ENCODE results near the gene CCBE1. TPM values are rescaled to one million over a fixed set of nuclear protein-coding genes. Genes with fewer than 3 reads are reported as not detected.
A peak's percentile ranks its signal among the peaks of the same experiment; 100 is the strongest.

CCBE1 gene
- total and polyA plus RNA-seq, 2 donors (not counting 1 experiment from before 2014, with no cell fraction given): 122 TPM

GRCh38 chr18:59515147-59515546 is 182.1 kb downstream of the CCBE1 start:
- H4K20me1 ChIP-seq (ENCODE audit: control insufficient read depth, extremely low read depth, insufficient read depth, low read length): peaks cover 10% of the 10 kb centered on the region
- peaks cover 24% of the 10 kb centered on the region for H3K4me1 ChIP-seq (ENCODE audit: control insufficient read depth, extremely low read depth, insufficient read depth, low read length)
- no peak overlapping the region for H3K4me3 ChIP-seq (replicated peaks in 1 of 4; ENCODE audit: control extremely low read depth in 1 of 4, insufficient read depth in 1 of 4, low read depth in 3 of 4, low read length in 4 of 4)
- H2AFZ ChIP-seq (ENCODE audit: low read length): no peak overlapping the region
- H3K27ac ChIP-seq (ENCODE audit: insufficient read depth, low read length): no peak overlapping the region
- H3K9ac ChIP-seq (ENCODE audit: insufficient read depth, low read length): no peak overlapping the region
- H3K4me2 ChIP-seq (ENCODE audit: extremely low read depth, insufficient read depth, low read length): peak overlapping the region; percentile 25
- TF ChIP-seq CTCF (conservative IDR thresholded peaks at IDR 0.05 in 1 of 2, IDR thresholded peaks at IDR 0.05 in 1 of 2; ENCODE audit: low read depth in 1 of 2, low read length in 2 of 2) (no peak), EZH2 (IDR thresholded peaks at IDR 0.05; ENCODE audit: low read length, missing control alignments) (no peak)
- no peaks in the 10 kb centered on the region for H3K9me3 ChIP-seq (ENCODE audit: control insufficient read depth, insufficient read depth, low read depth, low read length)
- no peaks in the 10 kb centered on the region for H3K36me3 ChIP-seq (ENCODE audit: control insufficient read depth, insufficient read depth, low read length)
- no peaks in the 10 kb centered on the region for H3K27me3 ChIP-seq (ENCODE audit: control insufficient read depth, insufficient read depth, low read length)
- DNase-seq (ENCODE audit: low read depth in 2 of 2): no peak
- H3K79me2 ChIP-seq (ENCODE audit: control insufficient read depth, insufficient read depth, low read length): peaks cover 39% of the 10 kb centered on the region

- Histone ChIP-seq H3K4me3 (replicated peaks in 1 of 4; ENCODE audit: control extremely low read depth in 1 of 4, insufficient read depth in 1 of 4, low read depth in 3 of 4, low read length in 4 of 4) (no peak overlapping the region), H3K9ac (ENCODE audit: insufficient read depth, low read length) (no peak overlapping the region), H4K20me1 (ENCODE audit: control insufficient read depth, extremely low read depth, insufficient read depth, low read length) (peaks cover 10% of the 10 kb centered on the region), H3K27ac (ENCODE audit: insufficient read depth, low read length) (peak overlapping the region; percentile 10), H3K9me3 (ENCODE audit: control insufficient read depth, insufficient read depth, low read depth, low read length) (no peaks in the 10 kb centered on the region), H3K4me1 (ENCODE audit: control insufficient read depth, extremely low read depth, insufficient read depth, low read length) (peaks cover 28% of the 10 kb centered on the region), H3K4me2 (ENCODE audit: extremely low read depth, insufficient read depth, low read length) (peak overlapping the region; percentile 40), H2AFZ (ENCODE audit: low read length) (no peak overlapping the region), H3K79me2 (ENCODE audit: control insufficient read depth, insufficient read depth, low read length) (peaks cover 39% of the 10 kb centered on the region), H3K27me3 (ENCODE audit: control insufficient read depth, insufficient read depth, low read length) (no peaks in the 10 kb centered on the region), H3K36me3 (ENCODE audit: control insufficient read depth, insufficient read depth, low read length) (no peaks in the 10 kb centered on the region)
- DNase-seq (ENCODE audit: low read depth in 2 of 2): peak; percentile 49 to 82
- no peak for TF ChIP-seq CTCF (conservative IDR thresholded peaks at IDR 0.05 in 1 of 2, IDR thresholded peaks at IDR 0.05 in 1 of 2; ENCODE audit: low read depth in 1 of 2, low read length in 2 of 2)
Measured at GRCh38 chr18:59514203-59514602, 183.0 kb downstream of the CCBE1 start.

- Histone ChIP-seq H3K27me3 (ENCODE audit: control insufficient read depth, insufficient read depth, low read length) (no peaks in the 10 kb centered on the region), H4K20me1 (ENCODE audit: control insufficient read depth, extremely low read depth, insufficient read depth, low read length) (peaks cover 5% of the 10 kb centered on the region), H3K4me2 (ENCODE audit: extremely low read depth, insufficient read depth, low read length) (no peak overlapping the region), H3K4me1 (ENCODE audit: control insufficient read depth, extremely low read depth, insufficient read depth, low read length) (peaks cover 30% of the 10 kb centered on the region), H3K4me3 (replicated peaks in 1 of 4; ENCODE audit: control extremely low read depth in 1 of 4, insufficient read depth in 1 of 4, low read depth in 3 of 4, low read length in 4 of 4) (no peak overlapping the region), H3K36me3 (ENCODE audit: control insufficient read depth, insufficient read depth, low read length) (no peaks in the 10 kb centered on the region), H3K9ac (ENCODE audit: insufficient read depth, low read length) (no peak overlapping the region), H3K9me3 (ENCODE audit: control insufficient read depth, insufficient read depth, low read depth, low read length) (no peaks in the 10 kb centered on the region), H3K27ac (ENCODE audit: insufficient read depth, low read length) (no peak overlapping the region), H2AFZ (ENCODE audit: low read length) (no peak overlapping the region), H3K79me2 (ENCODE audit: control insufficient read depth, insufficient read depth, low read length) (peaks cover 41% of the 10 kb centered on the region)
- no peak for TF ChIP-seq CTCF (conservative IDR thresholded peaks at IDR 0.05 in 1 of 2, IDR thresholded peaks at IDR 0.05 in 1 of 2; ENCODE audit: low read depth in 1 of 2, low read length in 2 of 2)
- TF ChIP-seq EZH2 (IDR thresholded peaks at IDR 0.05; ENCODE audit: low read length, missing control alignments): no peak
- DNase-seq (ENCODE audit: low read depth in 2 of 2): no peak
Measured at GRCh38 chr18:59512025-59512755, 185.0 kb downstream of the CCBE1 start.
